Suprapubic skin (tissue), 4 donors: ENCODE data around the gene ABHD11.

Experiments used
- EP300 ChIP-seq: sonication (generic); formaldehyde crosslinking; IDR thresholded peaks from one replicate; pipeline ENCODE4 v1.6.1; 2017; ENCODE audit warnings: antibody characterized with exemption
- POLR2A ChIP-seq, 2 donors: fragments of 450-650 bp; IDR thresholded peaks; one replicate each; pipeline ENCODE4 v1.6.1; 2017; ENCODE audit warnings: antibody characterized with exemption in 2 of 2, mild to moderate bottlenecking in 2 of 2, moderate library complexity in 2 of 2
- POLR2AphosphoS5 ChIP-seq, 3 donors: sonication (generic); formaldehyde crosslinking; IDR thresholded peaks; one replicate each; pipeline ENCODE4 v1.6.1; 2017; ENCODE audit warnings: antibody characterized with exemption in 3 of 3
- TF ChIP-seq, protein P1 (sequence below), 2 donors: fragments of 200-600 bp in 1 of 2; fragments of 450-650 bp in 1 of 2; sonication (generic) in 1 of 2; IDR thresholded peaks; one replicate each; pipeline ENCODE4 v1.5.1; 2016 to 2019; ENCODE audit warnings: antibody characterized with exemption in 2 of 2, mild to moderate bottlenecking in 1 of 2, moderate library complexity in 1 of 2

DNA sequence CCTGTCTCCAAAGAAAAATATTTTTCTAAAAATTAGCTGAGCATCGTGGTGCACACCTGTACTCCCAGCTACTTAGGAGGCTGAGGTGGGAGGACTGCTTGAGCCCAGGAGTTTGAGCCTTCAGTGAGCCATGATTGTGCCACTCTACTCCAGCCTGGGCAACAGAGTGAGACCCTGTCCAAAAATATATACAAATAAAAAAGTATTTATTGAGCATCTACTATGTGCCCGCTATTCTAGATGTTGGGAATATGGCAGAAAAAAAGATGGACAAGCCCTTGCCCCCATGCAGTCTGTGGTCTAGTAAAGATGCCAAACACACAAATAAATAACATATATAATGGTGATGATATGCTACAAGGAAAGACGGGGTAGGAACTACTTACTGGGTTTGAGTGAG is 14.8 kb downstream of the ABHD11 start:
- TF ChIP-seq EP300 = no peak
- TF ChIP-seq POLR2AphosphoS5 (IDR thresholded peaks at IDR 0.05) = no peak
- TF ChIP-seq POLR2A (IDR thresholded peaks at IDR 0.05) = no peak
- TF ChIP-seq, protein P1, sequence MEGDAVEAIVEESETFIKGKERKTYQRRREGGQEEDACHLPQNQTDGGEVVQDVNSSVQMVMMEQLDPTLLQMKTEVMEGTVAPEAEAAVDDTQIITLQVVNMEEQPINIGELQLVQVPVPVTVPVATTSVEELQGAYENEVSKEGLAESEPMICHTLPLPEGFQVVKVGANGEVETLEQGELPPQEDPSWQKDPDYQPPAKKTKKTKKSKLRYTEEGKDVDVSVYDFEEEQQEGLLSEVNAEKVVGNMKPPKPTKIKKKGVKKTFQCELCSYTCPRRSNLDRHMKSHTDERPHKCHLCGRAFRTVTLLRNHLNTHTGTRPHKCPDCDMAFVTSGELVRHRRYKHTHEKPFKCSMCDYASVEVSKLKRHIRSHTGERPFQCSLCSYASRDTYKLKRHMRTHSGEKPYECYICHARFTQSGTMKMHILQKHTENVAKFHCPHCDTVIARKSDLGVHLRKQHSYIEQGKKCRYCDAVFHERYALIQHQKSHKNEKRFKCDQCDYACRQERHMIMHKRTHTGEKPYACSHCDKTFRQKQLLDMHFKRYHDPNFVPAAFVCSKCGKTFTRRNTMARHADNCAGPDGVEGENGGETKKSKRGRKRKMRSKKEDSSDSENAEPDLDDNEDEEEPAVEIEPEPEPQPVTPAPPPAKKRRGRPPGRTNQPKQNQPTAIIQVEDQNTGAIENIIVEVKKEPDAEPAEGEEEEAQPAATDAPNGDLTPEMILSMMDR (IDR thresholded peaks at IDR 0.05) = no peak
